Ishikawa (cell line): ENCODE measurements around the gene VLDLR.
A peak's percentile ranks its signal among the peaks of the same experiment; 100 is the strongest.

ENCODE experiments used
- CEBPB ChIP-seq: IDR thresholded peaks from 2 replicates; pipeline ENCODE4 v1.6.1; 2012
- CREB1 ChIP-seq: IDR thresholded peaks from 2 replicates; pipeline ENCODE4 v1.6.1; 2012; ENCODE audit warnings: low read depth
- EGR1 ChIP-seq: IDR thresholded peaks from 2 replicates; pipeline ENCODE4 v1.6.1; 2012
- EP300 ChIP-seq: IDR thresholded peaks from 2 replicates; pipeline ENCODE4 v1.6.1; 2012; ENCODE audit warnings: borderline replicate concordance
- FOXM1 ChIP-seq: IDR thresholded peaks from 2 replicates; pipeline ENCODE4 v1.6.1; 2012; ENCODE audit warnings: low read depth, borderline replicate concordance
- NFIC ChIP-seq: IDR thresholded peaks from 2 replicates; pipeline ENCODE4 v1.6.1; 2012
- RAD21 ChIP-seq: IDR thresholded peaks from 2 replicates; pipeline ENCODE4 v1.6.1; 2012; ENCODE audit warnings: low read depth
- TAF1 ChIP-seq: IDR thresholded peaks from 2 replicates; pipeline ENCODE4 v1.6.1; 2012; ENCODE audit warnings: low read depth, mild to moderate bottlenecking
- TCF12 ChIP-seq: IDR thresholded peaks from 2 replicates; pipeline ENCODE4 v1.6.1; 2012; ENCODE audit warnings: low read depth
- TEAD4 ChIP-seq: IDR thresholded peaks from 2 replicates; pipeline ENCODE4 v1.6.1; 2012
- YY1 ChIP-seq: IDR thresholded peaks from 2 replicates; pipeline ENCODE4 v1.6.1; 2012; ENCODE audit warnings: low read depth
- ZBTB7A ChIP-seq: IDR thresholded peaks from 2 replicates; pipeline ENCODE4 v1.6.1; 2012; ENCODE audit warnings: low read depth
- TF ChIP-seq, protein P1 (sequence below): IDR thresholded peaks from 2 replicates; pipeline ENCODE4 v1.6.1; 2012
- TF ChIP-seq, protein P2 (sequence below): IDR thresholded peaks from 2 replicates; pipeline ENCODE4 v1.6.1; 2012
- TF ChIP-seq, protein P3 (sequence below): IDR thresholded peaks from 2 replicates; pipeline ENCODE4 v1.6.1; 2012; ENCODE audit warnings: low read depth, mild to moderate bottlenecking

The VLDLR gene

DNA sequence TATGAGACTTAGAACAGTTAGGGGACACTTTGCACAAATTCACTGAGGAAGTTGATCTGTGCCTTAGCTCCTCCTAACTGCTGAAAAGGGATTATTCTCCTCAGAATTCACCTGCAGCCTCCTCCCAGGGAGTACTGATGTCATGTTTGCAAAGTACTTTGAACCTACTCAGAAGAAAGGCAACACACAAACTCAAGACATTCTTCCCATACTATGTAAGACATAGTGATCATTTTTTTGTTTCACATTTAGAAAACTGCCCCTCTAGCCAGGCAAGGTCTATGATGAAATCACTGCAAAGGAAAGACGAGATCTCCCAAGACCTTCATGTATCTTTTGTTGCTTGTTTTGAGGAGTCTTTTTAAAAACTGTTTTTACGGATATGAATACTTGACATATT, 10.6 kb upstream of the VLDLR start:
- TF ChIP-seq YY1 (no peak), RAD21 (no peak)

DNA sequence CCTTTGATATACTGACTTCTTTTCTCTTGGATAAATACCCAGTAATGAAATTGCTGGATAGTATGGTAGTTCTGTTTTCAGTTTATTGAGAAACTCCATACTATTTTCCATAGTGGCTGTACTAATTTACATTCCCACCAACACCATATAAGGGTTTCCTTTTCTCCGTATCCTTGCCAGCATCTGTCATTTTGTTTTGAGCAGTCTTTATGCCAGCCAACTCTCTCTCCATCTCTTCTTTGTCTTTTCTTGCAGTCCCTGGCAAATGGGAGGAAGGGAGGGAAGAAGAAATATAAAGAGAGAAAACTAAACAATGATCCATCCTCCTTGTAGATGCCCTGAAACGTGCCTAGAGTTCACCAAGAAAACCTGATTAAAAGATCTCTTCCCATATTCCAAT, 9.6 kb upstream of the VLDLR start:
- TF ChIP-seq, protein P1, sequence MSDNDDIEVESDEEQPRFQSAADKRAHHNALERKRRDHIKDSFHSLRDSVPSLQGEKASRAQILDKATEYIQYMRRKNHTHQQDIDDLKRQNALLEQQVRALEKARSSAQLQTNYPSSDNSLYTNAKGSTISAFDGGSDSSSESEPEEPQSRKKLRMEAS = no peak
- TF ChIP-seq, protein P2, sequence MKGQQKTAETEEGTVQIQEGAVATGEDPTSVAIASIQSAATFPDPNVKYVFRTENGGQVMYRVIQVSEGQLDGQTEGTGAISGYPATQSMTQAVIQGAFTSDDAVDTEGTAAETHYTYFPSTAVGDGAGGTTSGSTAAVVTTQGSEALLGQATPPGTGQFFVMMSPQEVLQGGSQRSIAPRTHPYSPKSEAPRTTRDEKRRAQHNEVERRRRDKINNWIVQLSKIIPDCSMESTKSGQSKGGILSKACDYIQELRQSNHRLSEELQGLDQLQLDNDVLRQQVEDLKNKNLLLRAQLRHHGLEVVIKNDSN = no peak
- no peak for TF ChIP-seq FOXM1
- TF ChIP-seq EGR1 = no peak
- TF ChIP-seq NFIC = no peak
- TF ChIP-seq TAF1 = no peak
- no peak for TF ChIP-seq ZBTB7A
- TF ChIP-seq EP300 = no peak
- TF ChIP-seq TEAD4 = no peak

DNA sequence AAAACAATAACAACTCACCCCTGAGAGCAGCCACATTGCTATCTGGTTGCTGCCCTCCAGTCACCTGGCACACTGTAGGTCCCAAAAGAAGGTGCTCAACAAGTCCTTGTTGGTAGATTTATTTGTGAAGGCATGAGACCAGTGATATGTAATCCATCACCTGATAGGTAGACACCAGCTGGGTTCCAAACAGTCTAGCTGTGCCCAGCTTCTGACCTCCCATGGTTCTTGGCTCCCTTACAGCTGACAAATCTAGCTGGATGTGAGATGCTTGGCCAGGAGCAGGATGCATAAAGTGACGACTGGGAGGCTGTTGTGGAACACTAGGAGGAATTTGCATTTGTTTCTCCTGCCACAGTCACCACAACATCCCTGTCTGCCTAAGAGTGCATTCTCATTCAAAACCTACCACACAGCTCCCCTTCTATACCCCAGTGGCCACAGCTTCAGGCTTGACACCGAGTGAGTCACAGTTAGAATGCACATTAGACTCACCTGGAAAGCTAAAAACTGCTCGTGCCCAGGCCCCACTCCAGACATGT, 7.8 kb upstream of the VLDLR start:
- TF ChIP-seq TCF12 (no peak), CEBPB (no peak), EP300 (no peak), EGR1 (no peak), NFIC (no peak)

DNA sequence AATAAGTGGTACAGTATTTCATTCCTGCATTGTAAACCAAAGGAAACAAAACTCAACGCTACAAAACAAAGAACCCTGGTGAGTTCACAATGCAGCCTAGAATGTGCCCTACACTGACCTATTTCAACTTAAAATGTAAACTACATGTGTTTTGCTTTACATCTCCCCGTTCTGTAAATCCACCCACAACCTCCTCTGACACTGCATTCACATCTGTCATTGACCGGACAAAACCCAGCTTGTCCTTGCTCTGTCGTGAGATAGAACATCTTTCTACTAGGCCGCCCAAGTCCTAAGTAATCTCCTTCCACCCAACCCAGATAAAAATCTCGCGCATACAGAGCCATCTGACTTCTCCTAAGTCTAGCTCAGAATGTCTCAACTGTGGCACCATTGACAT, 6.1 kb upstream of the VLDLR start:
- TF ChIP-seq FOXM1 (no peak), YY1 (no peak)

DNA sequence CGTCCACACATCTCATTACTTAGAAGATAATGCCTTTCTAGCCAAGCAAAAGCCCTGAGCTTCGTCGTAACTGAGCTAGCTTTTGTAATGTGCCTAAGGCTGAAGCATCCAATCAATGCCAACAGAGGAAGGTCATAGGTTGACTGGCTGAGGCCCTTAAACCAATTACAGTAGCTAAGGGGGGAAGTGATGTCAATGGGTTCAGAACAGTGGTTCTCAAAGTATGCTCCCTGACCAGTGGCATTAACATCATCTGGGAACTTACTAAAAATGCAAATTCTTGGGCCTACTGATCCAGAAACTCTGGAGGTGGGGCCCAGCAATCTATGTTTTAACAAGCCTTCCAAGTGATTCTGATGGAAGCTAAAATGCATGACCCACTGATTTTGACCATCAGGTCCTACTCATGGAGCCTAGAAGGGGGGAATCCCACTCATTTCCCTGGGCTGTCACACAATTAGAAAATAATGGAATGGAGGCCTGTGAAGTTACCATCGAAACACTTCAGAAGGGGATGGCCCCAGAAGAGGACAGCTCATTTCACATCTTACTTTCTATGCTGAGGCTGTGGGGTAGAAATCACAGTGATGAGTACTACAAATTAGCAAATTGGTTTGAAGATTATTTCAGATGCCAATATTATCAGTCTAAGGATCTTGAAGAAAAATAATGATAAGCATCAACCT, 4.8 kb upstream of the VLDLR start:
- TF ChIP-seq, protein P1 = no peak
- TF ChIP-seq TEAD4 (no peak), EGR1 (no peak), CREB1 (no peak), RAD21 (no peak), FOXM1 (no peak)
- TF ChIP-seq, protein P2 = no peak

DNA sequence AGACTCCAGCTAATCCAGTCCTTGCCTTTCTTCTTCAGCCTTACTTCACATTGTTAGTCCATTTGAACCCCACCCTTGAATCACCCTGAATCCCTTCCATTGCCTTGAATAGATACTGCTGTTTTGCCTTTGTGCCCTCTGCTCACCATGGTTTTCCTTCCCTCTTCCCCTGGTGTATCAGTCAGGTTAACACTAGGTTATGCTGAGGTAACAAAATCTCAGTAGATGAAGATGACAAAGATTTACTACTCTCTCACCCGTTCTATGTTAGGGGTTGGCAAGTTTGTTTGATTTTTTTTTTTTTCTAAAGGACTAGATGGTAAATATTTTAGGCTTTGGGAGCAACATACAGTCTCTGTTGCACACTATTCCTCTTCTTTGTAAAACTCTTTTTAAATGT, 3.3 kb upstream of the VLDLR start:
- TF ChIP-seq EGR1 (no peak), TAF1 (no peak), ZBTB7A (no peak), NFIC (no peak), TCF12 (no peak), RAD21 (no peak), FOXM1 (no peak), TEAD4 (no peak), YY1 (no peak), CREB1 (no peak), EP300 (no peak)
- TF ChIP-seq, protein P1 = no peak
- TF ChIP-seq, protein P3, sequence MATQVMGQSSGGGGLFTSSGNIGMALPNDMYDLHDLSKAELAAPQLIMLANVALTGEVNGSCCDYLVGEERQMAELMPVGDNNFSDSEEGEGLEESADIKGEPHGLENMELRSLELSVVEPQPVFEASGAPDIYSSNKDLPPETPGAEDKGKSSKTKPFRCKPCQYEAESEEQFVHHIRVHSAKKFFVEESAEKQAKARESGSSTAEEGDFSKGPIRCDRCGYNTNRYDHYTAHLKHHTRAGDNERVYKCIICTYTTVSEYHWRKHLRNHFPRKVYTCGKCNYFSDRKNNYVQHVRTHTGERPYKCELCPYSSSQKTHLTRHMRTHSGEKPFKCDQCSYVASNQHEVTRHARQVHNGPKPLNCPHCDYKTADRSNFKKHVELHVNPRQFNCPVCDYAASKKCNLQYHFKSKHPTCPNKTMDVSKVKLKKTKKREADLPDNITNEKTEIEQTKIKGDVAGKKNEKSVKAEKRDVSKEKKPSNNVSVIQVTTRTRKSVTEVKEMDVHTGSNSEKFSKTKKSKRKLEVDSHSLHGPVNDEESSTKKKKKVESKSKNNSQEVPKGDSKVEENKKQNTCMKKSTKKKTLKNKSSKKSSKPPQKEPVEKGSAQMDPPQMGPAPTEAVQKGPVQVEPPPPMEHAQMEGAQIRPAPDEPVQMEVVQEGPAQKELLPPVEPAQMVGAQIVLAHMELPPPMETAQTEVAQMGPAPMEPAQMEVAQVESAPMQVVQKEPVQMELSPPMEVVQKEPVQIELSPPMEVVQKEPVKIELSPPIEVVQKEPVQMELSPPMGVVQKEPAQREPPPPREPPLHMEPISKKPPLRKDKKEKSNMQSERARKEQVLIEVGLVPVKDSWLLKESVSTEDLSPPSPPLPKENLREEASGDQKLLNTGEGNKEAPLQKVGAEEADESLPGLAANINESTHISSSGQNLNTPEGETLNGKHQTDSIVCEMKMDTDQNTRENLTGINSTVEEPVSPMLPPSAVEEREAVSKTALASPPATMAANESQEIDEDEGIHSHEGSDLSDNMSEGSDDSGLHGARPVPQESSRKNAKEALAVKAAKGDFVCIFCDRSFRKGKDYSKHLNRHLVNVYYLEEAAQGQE = no peak
- TF ChIP-seq, protein P2 = no peak

DNA sequence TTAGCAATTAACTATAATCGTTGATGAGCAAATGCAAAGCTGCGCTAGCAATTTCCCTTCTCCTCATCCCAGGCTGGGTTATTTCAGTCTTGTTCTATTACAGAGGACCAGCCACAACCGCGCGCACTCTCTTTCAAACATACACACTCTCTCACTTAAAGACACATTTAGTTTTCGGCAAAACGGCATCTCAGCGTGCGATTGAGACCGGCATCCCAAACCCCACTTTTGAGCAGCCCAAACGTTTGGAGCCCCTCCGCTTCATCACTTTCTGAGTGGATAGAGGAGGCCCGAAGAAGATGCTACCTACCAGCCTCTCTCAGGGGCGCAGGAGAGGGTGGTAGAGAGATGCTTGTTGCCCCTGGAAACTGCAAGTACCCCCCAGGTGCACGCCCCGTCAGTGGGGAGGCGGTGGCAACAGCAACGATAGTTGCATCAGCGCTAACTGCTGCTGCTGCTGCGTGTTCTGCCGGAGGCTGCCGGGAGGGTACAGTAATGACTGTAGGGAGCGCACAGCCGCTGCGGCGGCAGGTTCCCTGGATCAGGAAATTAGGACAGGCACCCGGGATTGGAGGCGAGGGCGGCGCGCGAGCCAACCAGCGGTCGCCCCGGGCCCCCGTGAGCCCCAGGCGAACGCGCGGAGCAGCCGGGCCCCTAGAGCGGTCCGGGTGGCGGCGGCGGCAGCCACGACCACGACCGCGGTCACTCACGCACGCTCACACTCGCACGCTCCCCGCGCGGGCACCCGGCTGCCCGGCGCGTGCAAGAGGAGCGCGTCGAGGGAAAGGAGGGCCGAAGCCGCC, 467 bp upstream of the VLDLR start:
- TF ChIP-seq, protein P3 = no peak
- TF ChIP-seq TAF1 (peak; percentile 34; the same call in 1 of the 2 replicates), EP300 (no peak), RAD21 (no peak), CEBPB (0 out of 2 replicates have a peak, but pooled peaks have one; percentile 24), ZBTB7A (no peak)
- TF ChIP-seq, protein P1 = peak; percentile 77
- TF ChIP-seq, protein P2 = no peak
